ENCODE data around the gene INPP4B. TPM values are rescaled to one million over a fixed set of nuclear protein-coding genes. Genes with fewer than 3 reads are reported as not detected.

Gene INPP4B
- polyA plus RNA-seq, 1 of the 3 experiments (the other 2 are of a cell fraction): 0.08 TPM

DNA sequence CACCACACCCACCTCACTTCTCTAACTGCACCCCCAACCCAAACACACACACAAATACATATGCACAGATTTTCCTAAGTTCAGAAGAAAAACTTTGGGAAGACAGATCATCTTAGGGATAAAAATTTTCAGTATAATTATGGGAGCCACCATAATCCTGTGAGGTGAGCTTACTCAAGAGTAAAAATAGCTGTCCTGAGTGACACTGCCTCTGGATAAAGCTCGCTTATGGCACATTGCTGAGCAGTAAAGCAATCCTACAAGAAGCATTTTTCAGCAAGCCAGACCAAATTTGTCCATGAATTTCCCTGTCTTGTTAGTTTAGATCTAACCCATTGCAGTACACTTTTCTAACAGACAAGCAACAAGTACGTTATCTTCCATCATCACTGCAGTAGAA lies 83.8 kb downstream of the INPP4B start:
- no peak for DNase-seq
- Histone ChIP-seq H3K4me2 (no peak overlapping the region), H3K27ac (ENCODE audit: low read depth in 2 of 2, low read length in 1 of 2) (no peak overlapping the region), H3K79me2 (ENCODE audit: insufficient read depth) (no peaks in the 10 kb centered on the region), H3F3A (replicated peaks; ENCODE audit: insufficient read depth) (no peaks in the 10 kb centered on the region), H2AFZ (ENCODE audit: low read depth) (no peak overlapping the region), H3K9ac (no peak overlapping the region), H4K20me1 (ENCODE audit: insufficient read depth) (0 out of 2 replicates have a peak, but pooled peaks cover 3% of the 10 kb centered on the region), H3K4me3 (ENCODE audit: low read depth in 2 of 2, low read length in 1 of 2) (no peak overlapping the region), H3K27me3 (ENCODE audit: insufficient read depth) (no peaks in the 10 kb centered on the region), H3K4me1 (ENCODE audit: control insufficient read depth in 1 of 2, insufficient read depth in 2 of 2, low read depth in 1 of 2, low read length in 1 of 2) (no peaks in the 10 kb centered on the region), H3K36me3 (replicated peaks in 1 of 2; ENCODE audit: control insufficient read depth in 1 of 2, insufficient read depth in 2 of 2, low read length in 1 of 2) (no peaks in the 10 kb centered on the region), H3K9me3 (no peaks in the 10 kb centered on the region), H3K9me2 (no peaks in the 10 kb centered on the region)
- CTCF ChIA-PET: no interaction called here
- TF ChIP-seq TCF12 (IDR thresholded peaks at IDR 0.05): no peak
- no peak for TF ChIP-seq MAX (IDR thresholded peaks at IDR 0.05; ENCODE audit: low read depth)
- TF ChIP-seq, protein P1, sequence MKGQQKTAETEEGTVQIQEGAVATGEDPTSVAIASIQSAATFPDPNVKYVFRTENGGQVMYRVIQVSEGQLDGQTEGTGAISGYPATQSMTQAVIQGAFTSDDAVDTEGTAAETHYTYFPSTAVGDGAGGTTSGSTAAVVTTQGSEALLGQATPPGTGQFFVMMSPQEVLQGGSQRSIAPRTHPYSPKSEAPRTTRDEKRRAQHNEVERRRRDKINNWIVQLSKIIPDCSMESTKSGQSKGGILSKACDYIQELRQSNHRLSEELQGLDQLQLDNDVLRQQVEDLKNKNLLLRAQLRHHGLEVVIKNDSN (IDR thresholded peaks at IDR 0.05; ENCODE audit: borderline replicate concordance, low read depth): no peak
- no peak for TF ChIP-seq FOXM1 (IDR thresholded peaks at IDR 0.05; ENCODE audit: low read depth)
- no peak for TF ChIP-seq JUND (IDR thresholded peaks at IDR 0.05)
- POLR2A ChIA-PET: no interaction called here
- WGBS (ENCODE audit: low lambda C conversion rate): 56% methylated on average over 2 of the region's 2 CpGs

DNA sequence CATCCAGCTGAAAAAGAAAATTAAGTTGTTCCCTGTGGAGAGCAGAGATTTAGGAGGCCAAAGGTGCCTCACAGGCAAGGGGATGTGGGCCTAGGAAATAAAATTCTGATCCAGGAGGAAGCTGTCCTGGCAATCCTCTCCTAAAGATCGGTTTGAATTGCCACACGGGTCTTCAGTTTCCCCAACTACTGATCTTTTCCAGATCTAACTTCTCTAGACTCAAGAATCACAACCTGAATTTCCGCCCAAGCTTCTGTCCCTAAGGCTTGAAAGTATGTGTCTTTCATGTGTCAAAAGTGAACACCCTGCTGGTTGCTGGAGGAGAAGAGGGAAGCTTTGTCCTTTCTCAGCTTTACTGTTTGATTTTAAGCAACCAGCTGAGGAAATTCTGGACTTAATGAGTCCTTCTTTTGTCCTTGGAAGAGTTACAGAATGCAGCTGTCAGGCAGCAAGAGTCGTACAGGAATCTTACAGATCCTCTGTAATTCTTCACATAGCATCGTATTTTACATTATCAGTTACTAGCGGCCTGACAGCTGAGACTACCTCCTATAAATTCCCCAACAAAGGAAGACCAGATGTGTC lies 93.8 kb downstream of the INPP4B start:
- TF ChIP-seq, protein P1 (IDR thresholded peaks at IDR 0.05; ENCODE audit: borderline replicate concordance, low read depth): no peak
- TF ChIP-seq EP300 (IDR thresholded peaks at IDR 0.05; ENCODE audit: borderline replicate concordance in 1 of 2, low read depth in 1 of 2, low read length in 1 of 2) (no peak), GATA2 (CRISPR knock-in tag; IDR thresholded peaks at IDR 0.05) (no peak), NRF1 (IDR thresholded peaks at IDR 0.05; ENCODE audit: low read depth, low read length) (no peak), RCOR1 (IDR thresholded peaks at IDR 0.05; ENCODE audit: low read length) (no peak)
- TF ChIP-seq, protein P2, sequence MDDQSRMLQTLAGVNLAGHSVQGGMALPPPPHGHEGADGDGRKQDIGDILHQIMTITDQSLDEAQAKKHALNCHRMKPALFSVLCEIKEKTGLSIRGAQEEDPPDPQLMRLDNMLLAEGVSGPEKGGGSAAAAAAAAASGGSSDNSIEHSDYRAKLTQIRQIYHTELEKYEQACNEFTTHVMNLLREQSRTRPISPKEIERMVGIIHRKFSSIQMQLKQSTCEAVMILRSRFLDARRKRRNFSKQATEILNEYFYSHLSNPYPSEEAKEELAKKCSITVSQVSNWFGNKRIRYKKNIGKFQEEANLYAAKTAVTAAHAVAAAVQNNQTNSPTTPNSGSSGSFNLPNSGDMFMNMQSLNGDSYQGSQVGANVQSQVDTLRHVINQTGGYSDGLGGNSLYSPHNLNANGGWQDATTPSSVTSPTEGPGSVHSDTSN (IDR thresholded peaks at IDR 0.05): no peak

More for the DNA sequence above, 93.8 kb downstream of the INPP4B start:
- 75% methylated on average over 6 of the region's 6 CpGs for WGBS (ENCODE audit: low lambda C conversion rate)
- H4K20me1 ChIP-seq (ENCODE audit: insufficient read depth): no peaks in the 10 kb centered on the region
- ChIA-PET POLR2A (no interaction called here), CTCF (interaction anchor here (1.1 kb wide), 1 partner anchor 32 kb away, joined by 3 read pairs; no protein-coding TSS in a partner anchor)
- no peak overlapping the region for H3K4me2 ChIP-seq
- H3F3A ChIP-seq (replicated peaks; ENCODE audit: insufficient read depth): no peaks in the 10 kb centered on the region
- no peaks in the 10 kb centered on the region for H3K36me3 ChIP-seq (replicated peaks in 1 of 2; ENCODE audit: control insufficient read depth in 1 of 2, insufficient read depth in 2 of 2, low read length in 1 of 2)
- H3K79me2 ChIP-seq (ENCODE audit: insufficient read depth): no peaks in the 10 kb centered on the region
- no peak for DNase-seq
- no peak overlapping the region for H2AFZ ChIP-seq (ENCODE audit: low read depth)
- no peak overlapping the region for H3K9ac ChIP-seq
- no peaks in the 10 kb centered on the region for H3K4me1 ChIP-seq (ENCODE audit: control insufficient read depth in 1 of 2, insufficient read depth in 2 of 2, low read depth in 1 of 2, low read length in 1 of 2)
- H3K27ac ChIP-seq (ENCODE audit: low read depth in 2 of 2, low read length in 1 of 2): no peak overlapping the region
- no peaks in the 10 kb centered on the region for H3K9me2 ChIP-seq
- H3K27me3 ChIP-seq (ENCODE audit: insufficient read depth): no peaks in the 10 kb centered on the region
- H3K9me3 ChIP-seq: no peaks in the 10 kb centered on the region; the same call in 1 of the 2 replicates
- H3K4me3 ChIP-seq (ENCODE audit: low read depth in 2 of 2, low read length in 1 of 2): no peak overlapping the region
